GM12891 (cell line): Measurements from ENCODE around the gene GRIN2C.

Experiments used
- DNase-seq: peaks from one replicate; pipeline ENCODE4 v3.0.0; 2011; ENCODE audit warnings: low spot score; ENCODE audit not compliant: insufficient read length
- FAIRE-seq: peaks from 2 replicates; lab custom pipeline; 2011; peaks lifted over from hg19 to GRCh38; lab: Jason Lieb, UNC
- PAX5 ChIP-seq: IDR thresholded peaks from 2 replicates; pipeline ENCODE4 v1.6.1; 2011; ENCODE audit warnings: low read length, moderate library complexity, mild to moderate bottlenecking; ENCODE audit not compliant: insufficient read depth, severe bottlenecking
- POLR2A ChIP-seq: IDR thresholded peaks from 2 replicates; pipeline ENCODE4 v1.6.1; 2011; ENCODE audit warnings: low read depth, low read length, control low read depth
- POLR2AphosphoS5 ChIP-seq: IDR thresholded peaks from 2 replicates; pipeline ENCODE4 v1.6.1; 2011; ENCODE audit warnings: low read depth, low read length, control low read depth
- POU2F2 ChIP-seq: IDR thresholded peaks from 2 replicates; pipeline ENCODE4 v1.6.1; 2011; ENCODE audit warnings: low read depth, mild to moderate bottlenecking, control low read depth, low read length, moderate library complexity
- SPI1 ChIP-seq: IDR thresholded peaks from 2 replicates; pipeline ENCODE4 v1.6.1; 2011; ENCODE audit warnings: low read depth, low read length, control low read depth
- TAF1 ChIP-seq: IDR thresholded peaks from 2 replicates; pipeline ENCODE4 v1.6.1; 2011; ENCODE audit warnings: low read depth, low read length, control low read depth

The GRIN2C gene

GRCh38 chr17:74879308-74879707, 19.6 kb upstream of the GRIN2C start:
- FAIRE-seq, result no peak
- no peak for DNase-seq
- TF ChIP-seq POU2F2, result no peak
- no peak for TF ChIP-seq POLR2A
- TF ChIP-seq TAF1, result no peak
- TF ChIP-seq PAX5, result no peak
- no peak for TF ChIP-seq SPI1
- TF ChIP-seq POLR2AphosphoS5, result no peak

- TF ChIP-seq POLR2A, result no peak
- TF ChIP-seq PAX5, result no peak
- TF ChIP-seq SPI1, result no peak
- TF ChIP-seq POLR2AphosphoS5, result no peak
- no peak for TF ChIP-seq TAF1
- TF ChIP-seq POU2F2, result no peak
- FAIRE-seq, result no peak
- DNase-seq, result no peak
Observed at GRCh38 chr17:74878658-74879057, 19.0 kb upstream of the GRIN2C start.

GRCh38 chr17:74877592-74878548, 18.2 kb upstream of the GRIN2C start:
- DNase-seq (no peak), FAIRE-seq (no peak)
- TF ChIP-seq SPI1, result no peak
- no peak for TF ChIP-seq POU2F2
- TF ChIP-seq PAX5, result no peak
- TF ChIP-seq TAF1, result no peak
- TF ChIP-seq POLR2A, result no peak
- TF ChIP-seq POLR2AphosphoS5, result no peak

- FAIRE-seq (no peak), DNase-seq (no peak)
- TF ChIP-seq POLR2AphosphoS5 (no peak), POU2F2 (no peak), SPI1 (no peak), POLR2A (no peak), PAX5 (no peak), TAF1 (no peak)
Observed at GRCh38 chr17:74875977-74876593, 16.4 kb upstream of the GRIN2C start.

GRCh38 chr17:74875155-74875976, 15.7 kb upstream of the GRIN2C start:
- no peak for FAIRE-seq

GRCh38 chr17:74874615-74875037, 14.9 kb upstream of the GRIN2C start:
- no peak for FAIRE-seq

More at GRCh38 chr17:74875155-74875976, 15.7 kb upstream of the GRIN2C start:
- no peak for TF ChIP-seq POLR2A
- no peak for TF ChIP-seq POLR2AphosphoS5
- TF ChIP-seq POU2F2, result no peak
- no peak for TF ChIP-seq TAF1
- TF ChIP-seq PAX5, result no peak
- no peak for TF ChIP-seq SPI1
- no peak for DNase-seq

GRCh38 chr17:74873874-74874614, 14.4 kb upstream of the GRIN2C start:
- FAIRE-seq (no peak), DNase-seq (no peak)

More at GRCh38 chr17:74874615-74875037, 14.9 kb upstream of the GRIN2C start:
- TF ChIP-seq POU2F2 (no peak), POLR2A (no peak), PAX5 (no peak), TAF1 (no peak), POLR2AphosphoS5 (no peak), SPI1 (no peak)
- DNase-seq, result no peak

GRCh38 chr17:74873037-74873873, 13.6 kb upstream of the GRIN2C start:
- peak; percentile 88 for FAIRE-seq
- TF ChIP-seq TAF1, result peak; percentile 89
- TF ChIP-seq POLR2A, result peak; percentile 96
- peak; percentile 57 for TF ChIP-seq SPI1
- peak; percentile 96 for TF ChIP-seq POLR2AphosphoS5
- peak; percentile 82 for TF ChIP-seq POU2F2
- no peak for TF ChIP-seq PAX5
- DNase-seq, result peak; percentile 99

More at GRCh38 chr17:74873874-74874614, 14.4 kb upstream of the GRIN2C start:
- TF ChIP-seq TAF1 (no peak), POLR2AphosphoS5 (no peak), SPI1 (no peak), POU2F2 (no peak), POLR2A (no peak), PAX5 (no peak)
